LNCaP clone FGC (cell line): Measurements from ENCODE around the gene PHLPP1.

ENCODE experiments used
- DNase-seq: peaks from one replicate; pipeline ENCODE4 v3.0.0-alpha.2; 2011; ENCODE audit warnings: low read depth
- H3K4me3 ChIP-seq: 2 replicates; pipeline ENCODE4 v1.5.1; 2011; ENCODE audit warnings: mild to moderate bottlenecking, low read depth, low read length, control low read depth
- TF ChIP-seq, protein P1 (sequence below): IDR thresholded peaks from 2 replicates; pipeline ENCODE4 v1.5.1; 2012; ENCODE audit warnings: mild to moderate bottlenecking; ENCODE audit not compliant: control insufficient read depth, insufficient read depth; ENCODE audit errors: extremely low read depth

Gene PHLPP1

DNA sequence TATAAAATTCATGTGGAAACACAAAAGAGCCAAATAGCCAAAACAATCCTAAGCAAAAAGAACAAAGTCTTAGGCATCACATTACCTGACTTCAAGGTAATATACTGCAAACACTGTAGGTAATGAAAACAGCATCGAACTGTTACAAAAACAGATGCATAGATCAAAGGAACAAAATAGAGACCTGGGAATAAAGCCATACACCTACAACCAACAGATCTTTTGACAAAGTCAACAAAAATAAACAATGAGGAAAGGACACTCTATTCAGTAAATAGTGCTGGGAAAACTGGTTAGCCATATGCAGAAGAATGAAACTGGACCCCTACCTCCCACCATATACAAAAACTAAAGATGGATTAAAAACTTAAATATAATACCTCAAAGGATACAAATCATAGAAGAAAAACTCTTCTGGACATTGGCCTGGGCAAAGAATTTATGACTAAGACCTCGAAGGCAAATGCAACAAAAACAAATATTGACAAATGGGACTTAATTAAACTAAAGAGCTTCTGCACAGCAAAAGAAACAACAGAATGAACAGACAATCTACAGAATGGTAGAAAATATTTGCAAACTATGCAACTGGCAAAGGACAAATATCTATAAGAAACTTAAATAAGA, 218.0 kb downstream of the PHLPP1 start:
- no peak overlapping the region for H3K4me3 ChIP-seq
- TF ChIP-seq, protein P1, sequence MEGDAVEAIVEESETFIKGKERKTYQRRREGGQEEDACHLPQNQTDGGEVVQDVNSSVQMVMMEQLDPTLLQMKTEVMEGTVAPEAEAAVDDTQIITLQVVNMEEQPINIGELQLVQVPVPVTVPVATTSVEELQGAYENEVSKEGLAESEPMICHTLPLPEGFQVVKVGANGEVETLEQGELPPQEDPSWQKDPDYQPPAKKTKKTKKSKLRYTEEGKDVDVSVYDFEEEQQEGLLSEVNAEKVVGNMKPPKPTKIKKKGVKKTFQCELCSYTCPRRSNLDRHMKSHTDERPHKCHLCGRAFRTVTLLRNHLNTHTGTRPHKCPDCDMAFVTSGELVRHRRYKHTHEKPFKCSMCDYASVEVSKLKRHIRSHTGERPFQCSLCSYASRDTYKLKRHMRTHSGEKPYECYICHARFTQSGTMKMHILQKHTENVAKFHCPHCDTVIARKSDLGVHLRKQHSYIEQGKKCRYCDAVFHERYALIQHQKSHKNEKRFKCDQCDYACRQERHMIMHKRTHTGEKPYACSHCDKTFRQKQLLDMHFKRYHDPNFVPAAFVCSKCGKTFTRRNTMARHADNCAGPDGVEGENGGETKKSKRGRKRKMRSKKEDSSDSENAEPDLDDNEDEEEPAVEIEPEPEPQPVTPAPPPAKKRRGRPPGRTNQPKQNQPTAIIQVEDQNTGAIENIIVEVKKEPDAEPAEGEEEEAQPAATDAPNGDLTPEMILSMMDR: no peak
- DNase-seq: peak; percentile 62

DNA sequence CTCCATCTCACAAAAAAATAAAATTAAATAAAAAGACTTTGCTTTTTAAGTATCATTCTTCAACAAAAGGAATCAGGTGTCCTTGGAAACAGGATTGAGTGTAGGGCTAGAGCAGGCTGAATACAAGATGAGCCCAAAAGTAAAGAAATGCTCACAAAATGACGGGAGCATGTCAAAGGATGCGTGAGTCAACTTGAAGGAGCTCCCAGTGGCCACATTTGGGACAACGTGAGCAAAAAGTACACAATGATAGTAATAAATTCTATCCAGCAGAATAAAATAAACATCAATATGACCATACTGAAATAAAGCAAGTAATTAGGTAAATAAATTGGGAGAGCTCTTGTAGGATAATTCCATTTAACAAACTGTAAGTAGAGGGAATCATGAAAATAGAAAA, 220.7 kb downstream of the PHLPP1 start:
- H3K4me3 ChIP-seq: no peak overlapping the region
- TF ChIP-seq, protein P1: no peak
- DNase-seq: no peak

DNA sequence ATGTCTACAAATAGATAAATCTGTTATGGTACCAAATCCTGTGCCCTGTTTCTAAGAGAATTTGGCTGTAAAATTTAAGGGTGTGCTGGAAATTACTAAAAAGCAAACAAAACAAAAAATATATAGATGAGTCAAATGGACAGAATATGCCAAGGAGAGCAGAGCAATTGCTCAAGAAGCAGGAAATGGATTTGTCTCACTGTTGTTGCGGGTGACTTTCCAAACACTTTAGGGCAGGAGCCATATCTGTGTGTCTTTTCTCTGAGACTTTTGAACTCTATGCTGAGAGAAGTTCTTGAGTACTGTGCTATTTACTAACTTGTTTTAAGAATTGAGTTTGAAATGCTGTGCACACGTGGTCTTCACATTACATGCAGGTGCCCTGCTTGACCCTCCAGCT, 221.7 kb downstream of the PHLPP1 start:
- no peak for DNase-seq
- TF ChIP-seq, protein P1: no peak
- no peak overlapping the region for H3K4me3 ChIP-seq

GRCh38 chr18:62938006-62938405, 222.7 kb downstream of the PHLPP1 start:
- no peak for DNase-seq
- no peak overlapping the region for H3K4me3 ChIP-seq

GRCh38 chr18:62938487-62938886, 223.1 kb downstream of the PHLPP1 start:
- no peak for DNase-seq
- H3K4me3 ChIP-seq: no peak overlapping the region
- TF ChIP-seq, protein P1: no peak

More at GRCh38 chr18:62938006-62938405, 222.7 kb downstream of the PHLPP1 start:
- TF ChIP-seq, protein P1: no peak

DNA sequence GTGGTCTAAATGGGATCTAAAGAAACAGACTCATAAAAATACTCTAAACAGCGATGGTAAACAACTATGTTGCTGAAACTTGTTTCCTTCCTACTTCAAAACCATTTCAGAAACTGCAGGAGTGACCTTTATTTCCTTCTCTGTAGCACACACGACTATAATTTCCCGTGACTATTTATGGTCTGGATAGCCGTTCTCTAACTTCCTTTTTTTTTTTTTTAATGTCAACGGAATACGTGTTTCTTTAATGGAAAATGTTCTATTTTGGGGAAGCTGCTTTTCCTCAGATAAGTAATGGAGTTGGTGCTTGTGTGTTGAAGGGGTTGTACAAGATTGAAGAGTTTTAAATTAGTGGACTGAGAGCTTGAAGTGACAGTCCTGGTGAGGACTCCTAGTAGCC, 224.1 kb downstream of the PHLPP1 start:
- DNase-seq: no peak
- TF ChIP-seq, protein P1: no peak
- no peak overlapping the region for H3K4me3 ChIP-seq

GRCh38 chr18:62939926-62940325, 224.6 kb downstream of the PHLPP1 start:
- no peak overlapping the region for H3K4me3 ChIP-seq
- TF ChIP-seq, protein P1: no peak
- no peak for DNase-seq
